GM12878 (cell line): ENCODE measurements around the gene NR2F1-AS1. TPM values are rescaled to one million over a fixed set of nuclear protein-coding genes. Genes with fewer than 3 reads are reported as not detected.

Experiments used
- ATAC-seq: fragments of 200-7000 bp; cut with Tn5 transposase; 3 replicates; pipeline ENCODE4 v1.9.1; 2020; ENCODE audit warnings: mild to moderate bottlenecking, moderate library complexity
- BruUV-seq: library from RNA; stranded (reverse); fragments of 400-500 nt; replicated peaks from 2 replicates; lab custom pipeline; 2021; lab: Mats Ljungman, UMichigan
- CTCF ChIA-PET: fragments of 300-600 bp; sonication (Branson Sonifier 250); formaldehyde crosslinking; extraction: SDS; loops from one replicate; lab custom pipeline; 2021; ENCODE audit warnings: inconsistent platforms; lab: Yijun Ruan, JAX
- POLR2A ChIA-PET: fragments of 350-600 bp; formaldehyde crosslinking; extraction: SDS; loops from one replicate; lab custom pipeline; 2021; ENCODE audit warnings: inconsistent platforms; lab: Charles Lee
- RAD21 ChIA-PET: fragments of 300-600 bp; sonication (Branson Sonifier 250); formaldehyde crosslinking; loops from one replicate; lab custom pipeline; 2023; ENCODE audit warnings: antibody characterized with exemption; ENCODE audit not compliant: unreplicated experiment; lab: Charles Lee
- SMC1A ChIA-PET: fragments of 300-600 bp; sonication (Branson Sonifier 250); formaldehyde crosslinking; loops from one replicate; lab custom pipeline; 2023; ENCODE audit not compliant: unreplicated experiment, uncharacterized antibody; lab: Charles Lee
- DNase-seq: peaks from one replicate; pipeline ENCODE4 v3.0.0-alpha.2; 2011; ENCODE audit warnings: low read depth, low spot score
- FAIRE-seq: peaks from 3 replicates; lab custom pipeline; 2011; peaks lifted over from hg19 to GRCh38; lab: Jason Lieb, UNC
- H2AFZ ChIP-seq: 2 replicates; pipeline ENCODE4 v1.6.0; 2011; ENCODE audit warnings: low read depth, low read length, control low read depth; ENCODE audit not compliant: control insufficient read depth
- H3K27ac ChIP-seq: 2 replicates; pipeline ENCODE4 v1.5.1; 2011; ENCODE audit warnings: control low read depth; ENCODE audit not compliant: control insufficient read depth, insufficient read depth
- H3K27me3 ChIP-seq, 2 experiments: replicated peaks in 1 of 2; 2 replicates each; pipeline versions ENCODE4 v1.6.0 to v1.6.1; 2011; ENCODE audit warnings: low read length in 1 of 2; ENCODE audit not compliant: control insufficient read depth in 2 of 2, insufficient read depth in 2 of 2
- H3K36me3 ChIP-seq, 2 experiments: 2 replicates each; pipeline ENCODE4 v1.5.1; 2011; ENCODE audit warnings: low read length in 1 of 2; ENCODE audit not compliant: control insufficient read depth in 2 of 2, insufficient read depth in 2 of 2
- H3K4me1 ChIP-seq: 2 replicates; pipeline ENCODE4 v1.6.1; 2011; ENCODE audit warnings: mild to moderate bottlenecking, low read length, moderate library complexity, mixed read lengths; ENCODE audit not compliant: control insufficient read depth, insufficient read depth
- H3K4me2 ChIP-seq: 2 replicates; pipeline ENCODE4 v1.6.0; 2011; ENCODE audit warnings: control low read depth; ENCODE audit not compliant: control insufficient read depth, insufficient read depth
- H3K4me3 ChIP-seq: fragments of 200-600 bp; sonication (generic); 2 replicates; pipeline ENCODE4 v1.5.1; 2016
- H3K79me2 ChIP-seq: 2 replicates; pipeline ENCODE4 v1.6.0; 2011; ENCODE audit warnings: low read length; ENCODE audit not compliant: control insufficient read depth, insufficient read depth
- H3K9ac ChIP-seq: 2 replicates; pipeline ENCODE4 v1.8.0; 2011; ENCODE audit warnings: low read length, control low read depth, mixed read lengths; ENCODE audit not compliant: control insufficient read depth, insufficient read depth
- H3K9me3 ChIP-seq: replicated peaks from 3 replicates; pipeline ENCODE4 v1.5.1; 2011; ENCODE audit warnings: mild to moderate bottlenecking, low read length; ENCODE audit not compliant: control insufficient read depth, insufficient read depth
- H4K20me1 ChIP-seq: 2 replicates; pipeline ENCODE4 v1.6.0; 2011; ENCODE audit not compliant: control insufficient read depth, insufficient read depth
- EGR1 ChIP-seq, 2 experiments: IDR thresholded peaks; 1 replicate in 1 of 2; 2 replicates in 1 of 2; pipeline ENCODE4 v1.6.1; 2011 to 2012; ENCODE audit warnings: low read depth in 2 of 2, low read length in 2 of 2, borderline replicate concordance in 1 of 2, mild to moderate bottlenecking in 1 of 2, moderate library complexity in 1 of 2
- ELK1 ChIP-seq: IDR thresholded peaks from 2 replicates; pipeline ENCODE4 v1.6.1; 2012; ENCODE audit warnings: low read depth, low read length, improper control_type of control experiment
- SREBF2 ChIP-seq: IDR thresholded peaks from 2 replicates; pipeline ENCODE4 v1.6.1; 2012; ENCODE audit warnings: mild to moderate bottlenecking, low read length
- SRF ChIP-seq, 2 experiments: IDR thresholded peaks; 2 replicates each; pipeline ENCODE4 v1.6.1; 2011; ENCODE audit warnings: low read depth in 2 of 2, low read length in 2 of 2, mild to moderate bottlenecking in 1 of 2, moderate library complexity in 1 of 2
- WGBS: methylation state at CpG from one replicate; pipeline ENCODE4 v1.1.6; 2016; ENCODE audit warnings: low lambda C conversion rate; ENCODE audit not compliant: insufficient replicate concordance, insufficient coverage; ENCODE audit errors: missing lambda C conversion rate; 5-methylcytosine and 5-hydroxymethylcytosine counted together
- in situ Hi-C: fragments of 300-500 bp; cut with MboI; formaldehyde crosslinking; loops from 9 replicates; pipeline ENCODE4 v1.14.3; 2018; ENCODE audit warnings: mixed read lengths
- intact Hi-C: fragments of 100-400 bp; cut with micrococcal nuclease; formaldehyde crosslinking; loops from one replicate; pipeline ENCODE4 v1.14.2; 2022; ENCODE audit not compliant: unreplicated experiment
- polyA plus RNA-seq, 11 experiments: library from polyadenylated mRNA; depleted of rRNA in 4 of 11; unstranded in 6 of 11; stranded (reverse) in 5 of 11; fragments of >200 nt; fragmentation: Nextera tagmentation in 4 of 11; fragmentation: Illumina TruSeq in 1 of 11; extraction: Ambion mirVana in 4 of 11; extraction: Trizol in 1 of 11; gene quantifications; 1 replicate in 1 of 11; 2 replicates in 10 of 11; pipeline versions ENCODE4 v1.2.1 to v1.2.3, GENCODE V29; 2011 to 2016; ENCODE audit warnings: inconsistent platforms in 2 of 11, missing spikeins in 2 of 11, low read depth in 1 of 11
- total RNA-seq, 4 experiments: library from RNA; depleted of rRNA in 3 of 4; stranded (reverse); fragments of >200 nt in 3 of 4; fragmentation: Illumina TruSeq in 1 of 4; extraction: Trizol in 1 of 4; gene quantifications; 2 replicates each; pipeline versions ENCODE4 v1.2.1 to v1.2.3, GENCODE V29; 2013 to 2021

NR2F1-AS1 gene
- total and polyA plus RNA-seq, 10 of the 15 experiments (the other 5 are each of a cell fraction or from before 2014, with no cell fraction given): 0.11 to 0.85 (median 0.27) TPM

GRCh38 chr5:93570294-93571113 lies 10.5 kb downstream of the NR2F1-AS1 start:
- SMC1A ChIA-PET: no interaction called here
- in situ Hi-C loops: no loop called here
- H4K20me1 ChIP-seq: no peaks in the 10 kb centered on the region
- no peaks in the 10 kb centered on the region; the same call in 1 of the 3 replicates for H3K9me3 ChIP-seq
- DNase-seq (no peak), ATAC-seq (peak; percentile 14; the same call in 1 of the 3 replicates), FAIRE-seq (no peak)
- peak overlapping the region; percentile 38 for H2AFZ ChIP-seq
- H3K79me2 ChIP-seq: no peaks in the 10 kb centered on the region
- intact Hi-C loops: no loop called here
- TF ChIP-seq SREBF2 (no peak), EGR1 (IDR thresholded peaks at IDR 0.05; ENCODE audit: borderline replicate concordance in 1 of 2, low read depth in 2 of 2, low read length in 2 of 2) (peak in 1 of 2 experiments; percentile 19; a peak in 1 of 3 replicates), ELK1 (peak; percentile 45; the same call in 1 of the 2 replicates), SRF (IDR thresholded peaks at IDR 0.05; ENCODE audit: low read depth in 2 of 2, low read length in 2 of 2) (peak; percentile 94 to 96)
- H3K36me3 ChIP-seq: no peaks in the 10 kb centered on the region
- peak overlapping the region; percentile 52; the same call in 1 of the 2 replicates for H3K4me2 ChIP-seq
- no peak overlapping the region for H3K9ac ChIP-seq
- no TSS peak for BruUV-seq
- no peaks in the 10 kb centered on the region for H3K4me1 ChIP-seq
- CTCF ChIA-PET: no interaction called here
- peaks cover 15 to 31% of the 10 kb centered on the region in 2 experiments for H3K27me3 ChIP-seq
- H3K27ac ChIP-seq: no peak overlapping the region
- POLR2A ChIA-PET: no interaction called here
- WGBS: 27% methylated on average over 41 of the region's 70 CpGs
- H3K4me3 ChIP-seq: no peak overlapping the region; the same call in 1 of the 2 replicates
- RAD21 ChIA-PET: no interaction called here
